Measurements from ENCODE around the gene RAB11A. TPM values are rescaled to one million over a fixed set of nuclear protein-coding genes. Genes with fewer than 3 reads are reported as not detected.

RAB11A gene
- total and polyA plus RNA-seq, 2 of the 13 experiments (the other 11 are each of a cell fraction or from before 2014, with no cell fraction given), result 161 to 162 TPM

- H3K79me2 ChIP-seq (ENCODE audit: insufficient read depth, low read length), result no peaks in the 10 kb centered on the region
- in situ Hi-C loops (cut with HindIII; ENCODE audit: extremely low pct_ligation_motif_present, low pct_unique_long_range_greater_than_20kb) (no loop called here), intact Hi-C loops (cut with micrococcal nuclease; ENCODE audit: unreplicated experiment) (loop anchor here (5.0 to 10.0 kb wide), 2 partner anchors 166 to 274 kb away; no protein-coding TSS in a partner anchor)
- H3K27ac ChIP-seq (ENCODE audit: extremely low read length, insufficient read depth, low read length), result no peak overlapping the region
- ChIA-PET CTCF (ENCODE audit: low intra/inter-chr PET ratio, low total read pairs) (no interaction called here), POLR2A (no interaction called here)
- no peaks in the 10 kb centered on the region for H3K9me3 ChIP-seq (ENCODE audit: low read length)
- no peak overlapping the region for H3K4me3 ChIP-seq (replicated peaks in 1 of 3; ENCODE audit: insufficient read depth in 1 of 3, low read depth in 2 of 3, low read length in 3 of 3)
- DNase-seq (ENCODE audit: low spot score), result no peak
- TF ChIP-seq MTA1 (CRISPR knock-in tag; IDR thresholded peaks at IDR 0.05; ENCODE audit: borderline replicate concordance) (no peak), ONECUT2 (CRISPR knock-in tag; IDR thresholded peaks at IDR 0.05) (no peak), MEIS1 (CRISPR knock-in tag; IDR thresholded peaks at IDR 0.05; ENCODE audit: borderline replicate concordance) (no peak), TRIM24 (CRISPR knock-in tag; IDR thresholded peaks at IDR 0.05) (no peak), RXRB (CRISPR knock-in tag; IDR thresholded peaks at IDR 0.05; ENCODE audit: borderline replicate concordance) (no peak), RFXAP (CRISPR knock-in tag; IDR thresholded peaks at IDR 0.05; ENCODE audit: borderline replicate concordance) (no peak)
- TF ChIP-seq, protein P1, sequence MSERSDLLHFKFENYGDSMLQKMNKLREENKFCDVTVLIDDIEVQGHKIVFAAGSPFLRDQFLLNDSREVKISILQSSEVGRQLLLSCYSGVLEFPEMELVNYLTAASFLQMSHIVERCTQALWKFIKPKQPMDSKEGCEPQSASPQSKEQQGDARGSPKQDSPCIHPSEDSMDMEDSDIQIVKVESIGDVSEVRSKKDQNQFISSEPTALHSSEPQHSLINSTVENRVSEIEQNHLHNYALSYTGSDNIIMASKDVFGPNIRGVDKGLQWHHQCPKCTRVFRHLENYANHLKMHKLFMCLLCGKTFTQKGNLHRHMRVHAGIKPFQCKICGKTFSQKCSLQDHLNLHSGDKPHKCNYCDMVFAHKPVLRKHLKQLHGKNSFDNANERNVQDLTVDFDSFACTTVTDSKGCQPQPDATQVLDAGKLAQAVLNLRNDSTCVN (CRISPR knock-in tag; IDR thresholded peaks at IDR 0.05; ENCODE audit: borderline replicate concordance), result no peak
- no peak for ATAC-seq
- H4K20me1 ChIP-seq (ENCODE audit: insufficient read depth, low read length), result no peaks in the 10 kb centered on the region
- no peaks in the 10 kb centered on the region for H3K27me3 ChIP-seq (ENCODE audit: control insufficient read depth in 1 of 2, insufficient read depth in 2 of 2, low read length in 2 of 2)
- H2AFZ ChIP-seq (ENCODE audit: low read length), result no peak overlapping the region
- no peak overlapping the region for H3K9ac ChIP-seq (ENCODE audit: insufficient read depth, low read depth, low read length)
- no peaks in the 10 kb centered on the region for H3K36me3 ChIP-seq (replicated peaks in 1 of 2; ENCODE audit: control insufficient read depth in 1 of 2, insufficient read depth in 2 of 2, low read length in 2 of 2)
- no TSS peak for BruUV-seq (replicated peaks)
- WGBS (ENCODE audit: low lambda C conversion rate), result 70% methylated on average over 3 of the region's 3 CpGs
- peaks cover 15% of the 10 kb centered on the region for H3K4me1 ChIP-seq (ENCODE audit: insufficient read depth, low read length)
- no peak for FAIRE-seq
- H3K4me2 ChIP-seq (ENCODE audit: low read depth, low read length), result no peak overlapping the region
Measured at GRCh38 chr15:65918357-65918920, 49.1 kb downstream of the RAB11A start.

GRCh38 chr15:65918945-65919344, 49.7 kb downstream of the RAB11A start:
- intact Hi-C loops (cut with micrococcal nuclease; ENCODE audit: unreplicated experiment), result loop anchor here (5.0 to 10.0 kb wide), 2 partner anchors 166 to 273 kb away; no protein-coding TSS in a partner anchor
- Histone ChIP-seq H3K27me3 (ENCODE audit: control insufficient read depth in 1 of 2, insufficient read depth in 2 of 2, low read length in 2 of 2) (no peaks in the 10 kb centered on the region), H4K20me1 (ENCODE audit: insufficient read depth, low read length) (no peaks in the 10 kb centered on the region), H3K27ac (ENCODE audit: extremely low read length, insufficient read depth, low read length) (no peak overlapping the region), H3K79me2 (ENCODE audit: insufficient read depth, low read length) (no peaks in the 10 kb centered on the region), H3K4me2 (ENCODE audit: low read depth, low read length) (no peak overlapping the region), H3K9ac (ENCODE audit: insufficient read depth, low read depth, low read length) (no peak overlapping the region), H3K4me3 (replicated peaks in 1 of 3; ENCODE audit: insufficient read depth in 1 of 3, low read depth in 2 of 3, low read length in 3 of 3) (no peak overlapping the region), H2AFZ (ENCODE audit: low read length) (no peak overlapping the region), H3K36me3 (replicated peaks in 1 of 2; ENCODE audit: control insufficient read depth in 1 of 2, insufficient read depth in 2 of 2, low read length in 2 of 2) (no peaks in the 10 kb centered on the region), H3K4me1 (ENCODE audit: insufficient read depth, low read length) (peaks cover 15% of the 10 kb centered on the region), H3K9me3 (ENCODE audit: low read length) (no peaks in the 10 kb centered on the region)
- BruUV-seq (replicated peaks), result no TSS peak
- in situ Hi-C loops (cut with HindIII; ENCODE audit: extremely low pct_ligation_motif_present, low pct_unique_long_range_greater_than_20kb), result no loop called here
- DNase-seq (ENCODE audit: low spot score) (no peak), FAIRE-seq (no peak), ATAC-seq (no peak)
- POLR2A ChIA-PET, result no interaction called here
- CTCF ChIA-PET (ENCODE audit: low intra/inter-chr PET ratio, low total read pairs), result no interaction called here
- WGBS (ENCODE audit: low lambda C conversion rate), result 96% methylated on average over 5 of the region's 5 CpGs
- TF ChIP-seq SIX4 (CRISPR knock-in tag; IDR thresholded peaks at IDR 0.05) (no peak), ARID4A (CRISPR knock-in tag; IDR thresholded peaks at IDR 0.05; ENCODE audit: borderline replicate concordance) (no peak), SMC3 (IDR thresholded peaks at IDR 0.05; ENCODE audit: low read length) (no peak)

Data from HepG2 (cell line).